Mucosa of descending colon (tissue), 3 donors: Measurements from ENCODE around the gene TFAP2B. TPM values are rescaled to one million over a fixed set of nuclear protein-coding genes. Genes with fewer than 3 reads are reported as not detected.

Experiments used
- ATAC-seq: fragments of 200-7000 bp; cut with Tn5 transposase; one replicate; pipeline ENCODE4 v1.9.1; 2020; ENCODE audit warnings: mild to moderate bottlenecking, moderate library complexity
- DNase-seq, 3 donors: peaks; one replicate each; pipeline ENCODE4 v3.0.0-alpha.2; 2020
- H3K36me3 ChIP-seq: fragments of 200-600 bp; one replicate; pipeline ENCODE4 v1.8.0; 2021; ENCODE audit warnings: low read depth, mild to moderate bottlenecking
- H3K4me1 ChIP-seq: fragments of 200-600 bp; one replicate; pipeline ENCODE4 v1.8.0; 2021; ENCODE audit warnings: low read depth, mild to moderate bottlenecking
- H3K4me3 ChIP-seq: fragments of 200-600 bp; one replicate; pipeline ENCODE4 v1.8.0; 2021; ENCODE audit warnings: mild to moderate bottlenecking
- H3K9me3 ChIP-seq: fragments of 200-600 bp; one replicate; pipeline ENCODE4 v1.8.0; 2021; ENCODE audit warnings: mild to moderate bottlenecking
- intact Hi-C, 2 donors: fragments of 100-400 bp; cut with DNase I in 1 of 2; cut with micrococcal nuclease in 1 of 2; formaldehyde crosslinking; loops; one replicate each; pipeline versions ENCODE4 v1.11.0 to v1.11.1; 2022; cut with DNase I, micrococcal nuclease
- long read RNA-seq, 2 donors: library from polyadenylated mRNA; unstranded; transcript quantifications; one replicate each; pipeline ENCODE4 v2.0.0, GENCODE V29; 2019 to 2021
- total RNA-seq, 3 donors: library from RNA; stranded (reverse); fragmentation: NEBNext Ultra II Directional in 2 of 3; extraction: Animal tissue kit (Norgen Biotek cat#: 25700) in 2 of 3; gene quantifications; one replicate each; pipeline versions ENCODE4 v1.2.1 to v1.2.4, GENCODE V29; 2021 to 2023
- TF ChIP-seq, protein P1 (sequence below): fragments of 200-600 bp; IDR thresholded peaks from one replicate; pipeline ENCODE4 v1.8.0; 2022; ENCODE audit warnings: antibody characterized with exemption, mild to moderate bottlenecking
- donor health status: DM: no; HTN: no; CAD: no; lungs with moderate emphysema.
- donor health status: DM: no; HTN: no; CAD: no.
- donor health status: DM: no; HTN: yes; CAD: no.

TFAP2B gene
- total RNA-seq: under 1 TPM in 1 of 3 donors, not detected in 2; 0.66 TPM
- long read RNA-seq, donor 1: 0 reads
- long read RNA-seq, donor 2: 0 reads

DNA sequence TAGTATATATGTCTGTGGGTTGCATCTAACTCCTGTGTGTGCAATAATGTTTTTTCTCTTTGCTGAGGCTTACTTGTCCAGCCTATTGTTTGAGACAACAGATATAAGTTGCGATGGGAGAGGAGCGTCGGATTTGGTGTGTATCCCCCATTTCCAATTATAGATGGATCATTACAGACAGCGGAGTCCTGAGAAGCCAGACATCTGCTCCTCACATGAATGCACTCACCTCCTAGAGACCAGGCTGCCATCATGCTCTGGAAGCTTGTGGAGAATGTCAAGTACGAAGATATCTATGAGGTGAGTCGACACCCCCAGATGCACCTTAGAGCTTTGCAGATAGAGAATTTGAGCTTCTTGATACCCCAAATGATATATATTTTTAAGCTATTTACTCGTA, at the start of gene TFAP2B:
TFAP2B (plus strand) TSS at position 199 of the 400 bp plus-strand sequence; CDS start at position 220, 21 bp downstream.
- Histone ChIP-seq H3K4me3 (no peak within 1 kb of the TSS), H3K36me3 (no peaks in the 10 kb centered on the region), H3K9me3 (no peaks in the 10 kb centered on the region), H3K4me1 (no peaks in the 10 kb centered on the region)
- DNase-seq: no peak
- no peak for ATAC-seq
- intact Hi-C loops: loop anchor here in 1 of 2 donors (10.0 kb wide), 1 partner anchor 1206 kb away; no protein-coding TSS in a partner anchor
- TF ChIP-seq, protein P1, sequence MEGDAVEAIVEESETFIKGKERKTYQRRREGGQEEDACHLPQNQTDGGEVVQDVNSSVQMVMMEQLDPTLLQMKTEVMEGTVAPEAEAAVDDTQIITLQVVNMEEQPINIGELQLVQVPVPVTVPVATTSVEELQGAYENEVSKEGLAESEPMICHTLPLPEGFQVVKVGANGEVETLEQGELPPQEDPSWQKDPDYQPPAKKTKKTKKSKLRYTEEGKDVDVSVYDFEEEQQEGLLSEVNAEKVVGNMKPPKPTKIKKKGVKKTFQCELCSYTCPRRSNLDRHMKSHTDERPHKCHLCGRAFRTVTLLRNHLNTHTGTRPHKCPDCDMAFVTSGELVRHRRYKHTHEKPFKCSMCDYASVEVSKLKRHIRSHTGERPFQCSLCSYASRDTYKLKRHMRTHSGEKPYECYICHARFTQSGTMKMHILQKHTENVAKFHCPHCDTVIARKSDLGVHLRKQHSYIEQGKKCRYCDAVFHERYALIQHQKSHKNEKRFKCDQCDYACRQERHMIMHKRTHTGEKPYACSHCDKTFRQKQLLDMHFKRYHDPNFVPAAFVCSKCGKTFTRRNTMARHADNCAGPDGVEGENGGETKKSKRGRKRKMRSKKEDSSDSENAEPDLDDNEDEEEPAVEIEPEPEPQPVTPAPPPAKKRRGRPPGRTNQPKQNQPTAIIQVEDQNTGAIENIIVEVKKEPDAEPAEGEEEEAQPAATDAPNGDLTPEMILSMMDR: no peak

DNA sequence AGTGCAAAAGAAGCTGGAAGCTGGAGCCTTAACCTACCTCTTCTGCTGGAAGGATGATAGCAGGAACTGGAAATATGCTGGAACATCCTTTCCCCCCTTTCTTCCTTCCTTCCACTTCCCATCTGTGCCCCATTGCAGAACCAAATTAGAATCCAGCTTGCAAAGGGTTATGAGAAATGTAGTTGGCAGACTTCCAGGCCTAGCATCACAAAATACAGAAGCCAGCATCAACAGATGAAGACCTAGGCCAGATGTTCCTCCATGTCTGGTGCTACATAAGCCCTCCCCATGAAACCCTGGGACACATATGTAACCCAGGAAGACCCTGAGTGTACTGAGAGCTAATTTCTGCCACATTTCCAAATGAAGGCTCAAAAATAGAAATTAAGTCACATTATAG, 40.0 kb upstream of the TFAP2B start:
- ATAC-seq (no peak), DNase-seq (no peak)
- Histone ChIP-seq H3K4me3 (no peak overlapping the region), H3K9me3 (no peaks in the 10 kb centered on the region), H3K36me3 (no peaks in the 10 kb centered on the region), H3K4me1 (no peaks in the 10 kb centered on the region)
- TF ChIP-seq, protein P1: no peak
- intact Hi-C loops: no loop called here

DNA sequence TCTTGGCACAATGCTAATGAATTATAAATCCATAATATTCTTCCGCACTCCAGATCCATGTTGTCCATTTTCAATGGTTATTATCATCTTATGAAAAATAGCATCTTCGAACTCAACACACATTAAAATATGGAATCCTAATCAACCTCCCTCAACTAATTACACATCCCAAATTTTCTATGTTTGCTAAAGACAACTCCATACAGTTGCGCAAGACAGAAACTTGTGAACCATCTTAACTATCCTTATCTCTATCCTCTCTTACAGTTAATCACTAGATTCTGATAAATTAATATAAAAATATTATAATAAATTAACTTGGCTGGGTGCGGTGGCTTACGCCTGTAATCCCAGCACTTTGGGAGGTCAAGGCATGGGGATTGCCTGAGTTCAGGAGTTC, 38.3 kb upstream of the TFAP2B start:
- intact Hi-C loops: no loop called here
- no peak overlapping the region for H3K4me3 ChIP-seq
- H3K4me1 ChIP-seq: no peaks in the 10 kb centered on the region
- H3K36me3 ChIP-seq: no peaks in the 10 kb centered on the region
- DNase-seq (no peak), ATAC-seq (no peak)
- no peaks in the 10 kb centered on the region for H3K9me3 ChIP-seq
- TF ChIP-seq, protein P1: no peak

DNA sequence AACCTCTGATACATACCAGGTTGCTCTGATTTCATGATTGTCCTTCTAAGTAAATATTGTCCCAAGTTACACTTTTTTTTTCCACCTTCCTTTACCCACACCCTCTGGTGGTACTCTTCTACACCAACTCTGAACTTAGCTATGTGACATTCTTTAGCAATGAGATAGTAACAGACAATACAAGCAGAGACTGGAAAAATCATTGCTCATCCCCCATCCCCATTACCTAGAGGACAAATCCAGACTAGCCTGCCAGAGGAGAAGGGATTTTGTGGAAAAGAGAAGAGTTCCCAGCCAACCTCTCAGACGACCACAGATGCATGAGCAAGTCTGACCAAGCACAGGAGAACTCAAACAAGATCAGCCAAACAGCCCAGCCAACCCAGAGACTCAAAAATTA, 32.8 kb upstream of the TFAP2B start:
- no peak for ATAC-seq

DNA sequence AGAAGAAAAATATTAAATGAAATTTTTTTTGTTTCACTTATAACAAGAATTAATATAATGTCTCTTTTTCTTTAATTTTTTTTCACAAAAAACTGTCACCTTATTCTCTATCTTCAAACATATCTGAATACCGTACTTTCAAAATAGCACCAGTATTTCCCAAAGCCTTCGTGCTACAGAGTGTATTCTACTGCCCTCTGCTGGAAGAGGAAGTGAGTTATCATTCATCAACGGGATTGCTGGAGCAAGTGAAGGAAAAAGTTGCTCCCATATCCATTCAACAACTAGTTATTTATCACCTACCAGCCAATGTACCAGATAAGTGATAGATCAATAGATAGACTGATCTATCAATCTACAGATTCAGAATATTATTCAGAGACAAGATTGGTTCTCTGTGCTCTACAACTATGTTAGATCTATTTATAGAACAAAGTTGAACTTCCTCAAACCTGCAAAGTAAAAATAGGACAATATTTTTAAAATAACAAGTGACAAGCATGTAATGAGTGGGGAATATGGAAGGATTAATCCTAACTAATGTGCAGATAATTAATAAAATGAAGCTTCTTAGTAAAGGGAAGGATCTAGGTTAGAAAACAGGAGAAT, 26.7 kb upstream of the TFAP2B start:
- Histone ChIP-seq H3K4me1 (no peaks in the 10 kb centered on the region), H3K9me3 (no peaks in the 10 kb centered on the region), H3K4me3 (no peak overlapping the region), H3K36me3 (no peaks in the 10 kb centered on the region)
- DNase-seq (peak in 1 of 3 donors; percentile 18), ATAC-seq (peak; percentile 48)
- TF ChIP-seq, protein P1: peak; percentile 31
- intact Hi-C loops: no loop called here

More for the DNA sequence above, 32.8 kb upstream of the TFAP2B start:
- Histone ChIP-seq H3K9me3 (no peaks in the 10 kb centered on the region), H3K4me3 (no peak overlapping the region), H3K4me1 (no peaks in the 10 kb centered on the region), H3K36me3 (no peaks in the 10 kb centered on the region)
- intact Hi-C loops: no loop called here
- TF ChIP-seq, protein P1: no peak
- no peak for DNase-seq
